ENCODE measurements around the gene OR4F15.
"Not testable (repeated sequence)": the region's sequence is repeated elsewhere in the genome, so short reads cannot be mapped to it uniquely, and the experiment has no call there.

DNA sequence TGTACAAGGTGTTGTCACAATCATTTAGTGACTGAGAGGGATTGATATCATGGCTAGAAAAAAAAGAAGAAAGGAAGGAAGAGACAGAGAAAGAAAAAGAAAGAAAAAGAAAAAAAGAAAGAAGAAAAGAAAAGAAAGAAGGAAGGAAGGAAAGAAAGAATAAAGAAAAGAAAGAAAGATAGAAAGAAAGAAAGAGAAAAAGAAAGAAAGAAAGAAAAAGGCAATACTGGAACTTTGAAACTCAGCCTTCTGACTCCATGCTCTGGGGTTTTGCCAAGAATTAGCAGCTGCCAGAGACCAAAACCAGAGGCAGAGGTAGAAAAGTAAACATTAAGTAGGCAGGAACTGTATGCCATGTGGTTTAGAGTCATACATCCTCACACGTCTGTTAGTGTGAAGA, 31.8 kb upstream of the OR4F15 start:
- TF ChIP-seq, protein P1, sequence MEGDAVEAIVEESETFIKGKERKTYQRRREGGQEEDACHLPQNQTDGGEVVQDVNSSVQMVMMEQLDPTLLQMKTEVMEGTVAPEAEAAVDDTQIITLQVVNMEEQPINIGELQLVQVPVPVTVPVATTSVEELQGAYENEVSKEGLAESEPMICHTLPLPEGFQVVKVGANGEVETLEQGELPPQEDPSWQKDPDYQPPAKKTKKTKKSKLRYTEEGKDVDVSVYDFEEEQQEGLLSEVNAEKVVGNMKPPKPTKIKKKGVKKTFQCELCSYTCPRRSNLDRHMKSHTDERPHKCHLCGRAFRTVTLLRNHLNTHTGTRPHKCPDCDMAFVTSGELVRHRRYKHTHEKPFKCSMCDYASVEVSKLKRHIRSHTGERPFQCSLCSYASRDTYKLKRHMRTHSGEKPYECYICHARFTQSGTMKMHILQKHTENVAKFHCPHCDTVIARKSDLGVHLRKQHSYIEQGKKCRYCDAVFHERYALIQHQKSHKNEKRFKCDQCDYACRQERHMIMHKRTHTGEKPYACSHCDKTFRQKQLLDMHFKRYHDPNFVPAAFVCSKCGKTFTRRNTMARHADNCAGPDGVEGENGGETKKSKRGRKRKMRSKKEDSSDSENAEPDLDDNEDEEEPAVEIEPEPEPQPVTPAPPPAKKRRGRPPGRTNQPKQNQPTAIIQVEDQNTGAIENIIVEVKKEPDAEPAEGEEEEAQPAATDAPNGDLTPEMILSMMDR (IDR thresholded peaks at IDR 0.05; ENCODE audit: low read length), result not testable (repeated sequence)
- TF ChIP-seq EZH2 (IDR thresholded peaks at IDR 0.05; ENCODE audit: borderline replicate concordance, low read length), result not testable (repeated sequence)
